ENCODE data around the gene CD58.

DNA sequence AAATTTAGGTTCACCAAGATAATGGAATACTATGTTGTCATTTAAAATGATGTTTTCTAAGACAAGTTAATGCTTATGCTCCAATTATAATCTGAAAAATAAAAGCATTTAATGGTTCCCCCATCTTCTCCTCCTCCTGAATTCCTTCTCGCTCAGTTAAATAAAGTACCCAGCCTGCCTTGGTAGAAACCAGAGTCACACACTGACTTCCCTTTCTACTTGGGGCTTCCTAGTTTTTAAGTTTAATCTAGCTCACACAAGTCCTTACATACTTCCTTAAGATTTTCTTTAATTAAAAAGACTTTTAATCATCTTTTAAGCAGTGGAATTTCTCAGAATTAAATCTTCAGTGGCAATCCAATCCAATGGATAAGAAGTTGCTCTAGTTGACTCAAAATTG, 32.9 kb downstream of the CD58 start:
- TF ChIP-seq, protein P1, sequence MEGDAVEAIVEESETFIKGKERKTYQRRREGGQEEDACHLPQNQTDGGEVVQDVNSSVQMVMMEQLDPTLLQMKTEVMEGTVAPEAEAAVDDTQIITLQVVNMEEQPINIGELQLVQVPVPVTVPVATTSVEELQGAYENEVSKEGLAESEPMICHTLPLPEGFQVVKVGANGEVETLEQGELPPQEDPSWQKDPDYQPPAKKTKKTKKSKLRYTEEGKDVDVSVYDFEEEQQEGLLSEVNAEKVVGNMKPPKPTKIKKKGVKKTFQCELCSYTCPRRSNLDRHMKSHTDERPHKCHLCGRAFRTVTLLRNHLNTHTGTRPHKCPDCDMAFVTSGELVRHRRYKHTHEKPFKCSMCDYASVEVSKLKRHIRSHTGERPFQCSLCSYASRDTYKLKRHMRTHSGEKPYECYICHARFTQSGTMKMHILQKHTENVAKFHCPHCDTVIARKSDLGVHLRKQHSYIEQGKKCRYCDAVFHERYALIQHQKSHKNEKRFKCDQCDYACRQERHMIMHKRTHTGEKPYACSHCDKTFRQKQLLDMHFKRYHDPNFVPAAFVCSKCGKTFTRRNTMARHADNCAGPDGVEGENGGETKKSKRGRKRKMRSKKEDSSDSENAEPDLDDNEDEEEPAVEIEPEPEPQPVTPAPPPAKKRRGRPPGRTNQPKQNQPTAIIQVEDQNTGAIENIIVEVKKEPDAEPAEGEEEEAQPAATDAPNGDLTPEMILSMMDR (IDR thresholded peaks at IDR 0.05), result no peak
- TF ChIP-seq POLR2AphosphoS5 (IDR thresholded peaks at IDR 0.05), result no peak
- TF ChIP-seq EP300 (IDR thresholded peaks at IDR 0.05; ENCODE audit: low read depth), result no peak

Measured in transverse colon (tissue), 4 donors.